ENCODE data around the gene SLC49A3. TPM values are rescaled to one million over a fixed set of nuclear protein-coding genes. Genes with fewer than 3 reads are reported as not detected.

Gene SLC49A3
- total and polyA plus RNA-seq, 10 of the 15 experiments (the other 5 are each of a cell fraction or from before 2014, with no cell fraction given), result 0.09 to 0.85 (median 0.18) TPM; not detected in 4

DNA sequence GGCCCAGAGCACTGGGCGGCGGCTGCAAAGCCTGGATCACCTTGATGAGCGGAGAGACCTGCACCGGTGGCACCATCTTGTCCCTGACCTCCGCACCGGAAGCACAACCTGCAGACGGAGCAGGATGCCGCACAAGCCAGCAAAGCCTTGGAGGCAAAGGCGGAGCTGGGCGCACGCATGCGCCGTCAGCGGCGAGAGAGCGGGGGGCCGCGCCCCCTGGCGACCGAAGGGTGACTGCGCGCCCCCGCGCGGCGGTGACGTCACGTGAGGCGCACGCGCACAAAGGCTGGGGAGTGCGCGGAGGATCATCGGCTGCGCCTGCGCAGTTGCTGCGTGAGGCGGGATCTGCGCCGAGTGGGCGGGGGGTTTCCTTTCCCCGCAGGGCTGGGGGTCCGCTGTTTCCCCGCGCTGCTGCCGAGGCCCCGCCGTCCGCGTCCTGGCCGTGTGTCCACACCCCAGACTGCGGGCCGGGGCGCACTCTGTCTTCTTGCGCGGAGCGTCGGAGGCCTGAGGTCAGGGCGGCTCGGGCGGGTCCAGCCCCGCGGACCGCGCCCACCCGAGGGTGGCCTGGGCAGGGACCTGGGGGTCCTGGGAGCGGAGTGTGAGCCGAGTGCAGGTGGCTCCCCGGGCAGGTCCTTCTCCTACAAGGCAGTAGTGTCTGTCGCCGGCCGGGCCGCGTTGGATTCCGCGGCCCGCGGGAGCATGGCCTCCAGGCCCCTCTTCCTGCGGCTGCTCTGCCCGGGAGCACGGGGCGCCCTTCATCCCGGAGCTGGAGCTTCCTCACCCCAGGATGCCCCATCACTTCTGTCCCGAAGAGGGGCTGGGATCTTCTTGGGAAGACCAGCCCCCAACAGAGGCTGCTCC, 14.5 kb downstream of the SLC49A3 start, which contains the start of the genes ATP5ME and MYL5 (continued):
- TF ChIP-seq, protein P1, sequence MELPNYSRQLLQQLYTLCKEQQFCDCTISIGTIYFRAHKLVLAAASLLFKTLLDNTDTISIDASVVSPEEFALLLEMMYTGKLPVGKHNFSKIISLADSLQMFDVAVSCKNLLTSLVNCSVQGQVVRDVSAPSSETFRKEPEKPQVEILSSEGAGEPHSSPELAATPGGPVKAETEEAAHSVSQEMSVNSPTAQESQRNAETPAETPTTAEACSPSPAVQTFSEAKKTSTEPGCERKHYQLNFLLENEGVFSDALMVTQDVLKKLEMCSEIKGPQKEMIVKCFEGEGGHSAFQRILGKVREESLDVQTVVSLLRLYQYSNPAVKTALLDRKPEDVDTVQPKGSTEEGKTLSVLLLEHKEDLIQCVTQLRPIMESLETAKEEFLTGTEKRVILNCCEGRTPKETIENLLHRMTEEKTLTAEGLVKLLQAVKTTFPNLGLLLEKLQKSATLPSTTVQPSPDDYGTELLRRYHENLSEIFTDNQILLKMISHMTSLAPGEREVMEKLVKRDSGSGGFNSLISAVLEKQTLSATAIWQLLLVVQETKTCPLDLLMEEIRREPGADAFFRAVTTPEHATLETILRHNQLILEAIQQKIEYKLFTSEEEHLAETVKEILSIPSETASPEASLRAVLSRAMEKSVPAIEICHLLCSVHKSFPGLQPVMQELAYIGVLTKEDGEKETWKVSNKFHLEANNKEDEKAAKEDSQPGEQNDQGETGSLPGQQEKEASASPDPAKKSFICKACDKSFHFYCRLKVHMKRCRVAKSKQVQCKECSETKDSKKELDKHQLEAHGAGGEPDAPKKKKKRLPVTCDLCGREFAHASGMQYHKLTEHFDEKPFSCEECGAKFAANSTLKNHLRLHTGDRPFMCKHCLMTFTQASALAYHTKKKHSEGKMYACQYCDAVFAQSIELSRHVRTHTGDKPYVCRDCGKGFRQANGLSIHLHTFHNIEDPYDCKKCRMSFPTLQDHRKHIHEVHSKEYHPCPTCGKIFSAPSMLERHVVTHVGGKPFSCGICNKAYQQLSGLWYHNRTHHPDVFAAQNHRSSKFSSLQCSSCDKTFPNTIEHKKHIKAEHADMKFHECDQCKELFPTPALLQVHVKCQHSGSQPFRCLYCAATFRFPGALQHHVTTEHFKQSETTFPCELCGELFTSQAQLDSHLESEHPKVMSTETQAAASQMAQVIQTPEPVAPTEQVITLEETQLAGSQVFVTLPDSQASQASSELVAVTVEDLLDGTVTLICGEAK (IDR thresholded peaks at IDR 0.05; ENCODE audit: borderline replicate concordance), result peak; percentile 79
- TF ChIP-seq CREM (IDR thresholded peaks at IDR 0.05; ENCODE audit: low read depth) (peak; percentile 94), ZNF622 (IDR thresholded peaks at IDR 0.05) (no peak), LARP7 (IDR thresholded peaks at IDR 0.05) (peak; percentile 95), STAT3 (IDR thresholded peaks at IDR 0.05; ENCODE audit: low read depth, low read length) (no peak), HCFC1 (IDR thresholded peaks at IDR 0.05; ENCODE audit: low read length) (peak; percentile 71), ATF7 (IDR thresholded peaks at IDR 0.05; ENCODE audit: low read depth) (peak; percentile 94), YY1 (IDR thresholded peaks at IDR 0.05; ENCODE audit: low read depth, low read length) (peak; percentile 96), NRF1 (conservative IDR thresholded peaks at IDR 0.05; ENCODE audit: low read depth, low read length) (peak; percentile 86), POLR2AphosphoS5 (IDR thresholded peaks at IDR 0.05; ENCODE audit: low read length) (peak; percentile 91), POLR2A (IDR thresholded peaks at IDR 0.05; ENCODE audit: low read depth, low read length) (no peak), CBFB (IDR thresholded peaks at IDR 0.05; ENCODE audit: low read depth) (0 out of 2 replicates have a peak, but pooled peaks have one; percentile 5), GATAD2B (conservative IDR thresholded peaks at IDR 0.05; ENCODE audit: low read depth) (peak; percentile 98), CEBPB (IDR thresholded peaks at IDR 0.05; ENCODE audit: borderline replicate concordance in 1 of 2, low read depth in 2 of 2, low read length in 2 of 2) (no peak), ZNF274 (IDR thresholded peaks at IDR 0.05; ENCODE audit: insufficient read depth, insufficient read length) (no peak), ZNF207 (IDR thresholded peaks at IDR 0.05; ENCODE audit: borderline replicate concordance) (peak; percentile 73; the same call in 1 of the 2 replicates)
- TF ChIP-seq, protein P2, sequence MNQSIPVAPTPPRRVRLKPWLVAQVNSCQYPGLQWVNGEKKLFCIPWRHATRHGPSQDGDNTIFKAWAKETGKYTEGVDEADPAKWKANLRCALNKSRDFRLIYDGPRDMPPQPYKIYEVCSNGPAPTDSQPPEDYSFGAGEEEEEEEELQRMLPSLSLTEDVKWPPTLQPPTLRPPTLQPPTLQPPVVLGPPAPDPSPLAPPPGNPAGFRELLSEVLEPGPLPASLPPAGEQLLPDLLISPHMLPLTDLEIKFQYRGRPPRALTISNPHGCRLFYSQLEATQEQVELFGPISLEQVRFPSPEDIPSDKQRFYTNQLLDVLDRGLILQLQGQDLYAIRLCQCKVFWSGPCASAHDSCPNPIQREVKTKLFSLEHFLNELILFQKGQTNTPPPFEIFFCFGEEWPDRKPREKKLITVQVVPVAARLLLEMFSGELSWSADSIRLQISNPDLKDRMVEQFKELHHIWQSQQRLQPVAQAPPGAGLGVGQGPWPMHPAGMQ (IDR thresholded peaks at IDR 0.05; ENCODE audit: borderline replicate concordance), result no peak
- TF ChIP-seq, protein P3, sequence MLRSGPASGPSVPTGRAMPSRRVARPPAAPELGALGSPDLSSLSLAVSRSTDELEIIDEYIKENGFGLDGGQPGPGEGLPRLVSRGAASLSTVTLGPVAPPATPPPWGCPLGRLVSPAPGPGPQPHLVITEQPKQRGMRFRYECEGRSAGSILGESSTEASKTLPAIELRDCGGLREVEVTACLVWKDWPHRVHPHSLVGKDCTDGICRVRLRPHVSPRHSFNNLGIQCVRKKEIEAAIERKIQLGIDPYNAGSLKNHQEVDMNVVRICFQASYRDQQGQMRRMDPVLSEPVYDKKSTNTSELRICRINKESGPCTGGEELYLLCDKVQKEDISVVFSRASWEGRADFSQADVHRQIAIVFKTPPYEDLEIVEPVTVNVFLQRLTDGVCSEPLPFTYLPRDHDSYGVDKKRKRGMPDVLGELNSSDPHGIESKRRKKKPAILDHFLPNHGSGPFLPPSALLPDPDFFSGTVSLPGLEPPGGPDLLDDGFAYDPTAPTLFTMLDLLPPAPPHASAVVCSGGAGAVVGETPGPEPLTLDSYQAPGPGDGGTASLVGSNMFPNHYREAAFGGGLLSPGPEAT (IDR thresholded peaks at IDR 0.05; ENCODE audit: low read depth), result peak; percentile 88
- TF ChIP-seq, protein P4, sequence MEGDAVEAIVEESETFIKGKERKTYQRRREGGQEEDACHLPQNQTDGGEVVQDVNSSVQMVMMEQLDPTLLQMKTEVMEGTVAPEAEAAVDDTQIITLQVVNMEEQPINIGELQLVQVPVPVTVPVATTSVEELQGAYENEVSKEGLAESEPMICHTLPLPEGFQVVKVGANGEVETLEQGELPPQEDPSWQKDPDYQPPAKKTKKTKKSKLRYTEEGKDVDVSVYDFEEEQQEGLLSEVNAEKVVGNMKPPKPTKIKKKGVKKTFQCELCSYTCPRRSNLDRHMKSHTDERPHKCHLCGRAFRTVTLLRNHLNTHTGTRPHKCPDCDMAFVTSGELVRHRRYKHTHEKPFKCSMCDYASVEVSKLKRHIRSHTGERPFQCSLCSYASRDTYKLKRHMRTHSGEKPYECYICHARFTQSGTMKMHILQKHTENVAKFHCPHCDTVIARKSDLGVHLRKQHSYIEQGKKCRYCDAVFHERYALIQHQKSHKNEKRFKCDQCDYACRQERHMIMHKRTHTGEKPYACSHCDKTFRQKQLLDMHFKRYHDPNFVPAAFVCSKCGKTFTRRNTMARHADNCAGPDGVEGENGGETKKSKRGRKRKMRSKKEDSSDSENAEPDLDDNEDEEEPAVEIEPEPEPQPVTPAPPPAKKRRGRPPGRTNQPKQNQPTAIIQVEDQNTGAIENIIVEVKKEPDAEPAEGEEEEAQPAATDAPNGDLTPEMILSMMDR (IDR thresholded peaks at IDR 0.05 in 2 of 3, conservative IDR thresholded peaks at IDR 0.05 in 1 of 3; ENCODE audit: control insufficient read depth in 2 of 3, extremely low read depth in 1 of 3, insufficient read depth in 1 of 3, low read depth in 3 of 3, low read length in 3 of 3), result peak; percentile 88 to 99 (median 99); a peak in 4 of 6 replicates
- TF ChIP-seq, protein P5, sequence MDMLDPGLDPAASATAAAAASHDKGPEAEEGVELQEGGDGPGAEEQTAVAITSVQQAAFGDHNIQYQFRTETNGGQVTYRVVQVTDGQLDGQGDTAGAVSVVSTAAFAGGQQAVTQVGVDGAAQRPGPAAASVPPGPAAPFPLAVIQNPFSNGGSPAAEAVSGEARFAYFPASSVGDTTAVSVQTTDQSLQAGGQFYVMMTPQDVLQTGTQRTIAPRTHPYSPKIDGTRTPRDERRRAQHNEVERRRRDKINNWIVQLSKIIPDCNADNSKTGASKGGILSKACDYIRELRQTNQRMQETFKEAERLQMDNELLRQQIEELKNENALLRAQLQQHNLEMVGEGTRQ (IDR thresholded peaks at IDR 0.05; ENCODE audit: borderline replicate concordance, low read depth, low read length), result peak; percentile 64

All from GM12878 (cell line).